Adrenal gland (tissue), 12 donors: ENCODE measurements around the gene RSKR. TPM values are rescaled to one million over a fixed set of nuclear protein-coding genes. Genes with fewer than 3 reads are reported as not detected.
A peak's percentile ranks its signal among the peaks of the same experiment; 100 is the strongest.

Experiments used
- DNase-seq, 7 donors: peaks; one replicate each; pipeline ENCODE4 v3.0.0-alpha.2; 2019 to 2020
- H3K27ac ChIP-seq, 5 donors: fragments of 200-600 bp; sonication (generic) in 4 of 5; 1 replicate in 3 of 5; 2 replicates in 2 of 5; pipeline versions ENCODE4 v1.5.1 to v1.8.0; 2016 to 2020; ENCODE audit warnings: mild to moderate bottlenecking in 1 of 5
- H3K27me3 ChIP-seq: fragments of 200-600 bp; 2 replicates; pipeline ENCODE4 v1.8.0; 2021
- H3K36me3 ChIP-seq, 2 donors: fragments of 200-600 bp; replicated peaks in 1 of 2; 1 replicate in 1 of 2; 2 replicates in 1 of 2; pipeline versions ENCODE4 v1.5.1 to v1.8.0; 2018 to 2022
- H3K4me1 ChIP-seq, 2 donors: fragments of 200-600 bp; replicated peaks in 1 of 2; 1 replicate in 1 of 2; 2 replicates in 1 of 2; pipeline versions ENCODE4 v1.5.1 to v1.8.0; 2018 to 2021
- H3K4me3 ChIP-seq, 4 donors: fragments of 200-600 bp; sonication (generic) in 3 of 4; one replicate each; pipeline ENCODE4 v1.5.1; 2016 to 2018
- H3K9me3 ChIP-seq, 3 donors: fragments of 200-600 bp; sonication (generic) in 1 of 3; replicated peaks in 1 of 3; 1 replicate in 2 of 3; 2 replicates in 1 of 3; pipeline versions ENCODE4 v1.5.1 to v1.8.0; 2016 to 2021
- CTCF ChIP-seq, 6 experiments: fragments of 450-650 bp in 4 of 6; fragments of 200-600 bp in 2 of 6; sonication (generic) in 1 of 6; IDR thresholded peaks; 1 replicate in 5 of 6; 2 replicates in 1 of 6; pipeline versions ENCODE4 v1.5.1 to v1.8.0; 2016 to 2021; ENCODE audit warnings: antibody characterized with exemption in 6 of 6, mild to moderate bottlenecking in 2 of 6, moderate library complexity in 1 of 6
- POLR2A ChIP-seq, 2 donors: fragments of 450-650 bp; IDR thresholded peaks; one replicate each; pipeline ENCODE4 v1.6.1; 2017; ENCODE audit warnings: antibody characterized with exemption in 2 of 2, mild to moderate bottlenecking in 2 of 2, moderate library complexity in 1 of 2
- WGBS, 4 donors: extraction: QIAGEN DNeasy Blood & Tissue Kit in 2 of 4; methylation state at CpG; one replicate each; pipeline versions ENCODE4 v1.1.5 to v1.1.7; 2013 to 2017; 5-methylcytosine and 5-hydroxymethylcytosine counted together
- intact Hi-C, 2 donors: fragments of 100-400 bp; cut with DNase I; formaldehyde crosslinking; loops; one replicate each; pipeline versions ENCODE4 v1.14.1 to v1.15.0; 2022 to 2023
- polyA plus RNA-seq, 3 donors: library from polyadenylated mRNA; stranded (reverse); fragments of 200-250 nt in 2 of 3; fragments of 350-450 nt in 1 of 3; fragmentation: Illumina TruSeq in 1 of 3; extraction: RNeasy Lipid Tissue Mini Kit (QIAGEN cat#74804) in 1 of 3; gene quantifications; one replicate each; pipeline ENCODE4 v1.2.3, GENCODE V29; 2013 to 2014
- total RNA-seq, 9 donors: library from RNA; depleted of rRNA in 4 of 9; stranded (reverse); fragments of >200 nt in 4 of 9; fragments of 120-200 nt in 1 of 9; fragmentation: NEBNext Ultra II Directional in 1 of 9; extraction: Animal tissue kit (Norgen Biotek cat#: 25700) in 1 of 9; gene quantifications; one replicate each; pipeline versions ENCODE4 v1.1.0 to v1.2.4, GENCODE V29; 2013 to 2023
- donor health status: healthy with polysubstance abuse.
- donor health status: Bipolar disorder and iron deficiency.
- donor health status: DM: yes; HTN: yes; CAD: no.
- donor health status: DM: no; HTN: no; CAD: no.
- donor health status: DM: no; HTN: no; CAD: no.
- donor health status: DM: yes; HTN: yes; CAD: no.

RSKR gene
- total and polyA plus RNA-seq, 12 donors = 1.1 to 12.3 (median 5.1) TPM

DNA sequence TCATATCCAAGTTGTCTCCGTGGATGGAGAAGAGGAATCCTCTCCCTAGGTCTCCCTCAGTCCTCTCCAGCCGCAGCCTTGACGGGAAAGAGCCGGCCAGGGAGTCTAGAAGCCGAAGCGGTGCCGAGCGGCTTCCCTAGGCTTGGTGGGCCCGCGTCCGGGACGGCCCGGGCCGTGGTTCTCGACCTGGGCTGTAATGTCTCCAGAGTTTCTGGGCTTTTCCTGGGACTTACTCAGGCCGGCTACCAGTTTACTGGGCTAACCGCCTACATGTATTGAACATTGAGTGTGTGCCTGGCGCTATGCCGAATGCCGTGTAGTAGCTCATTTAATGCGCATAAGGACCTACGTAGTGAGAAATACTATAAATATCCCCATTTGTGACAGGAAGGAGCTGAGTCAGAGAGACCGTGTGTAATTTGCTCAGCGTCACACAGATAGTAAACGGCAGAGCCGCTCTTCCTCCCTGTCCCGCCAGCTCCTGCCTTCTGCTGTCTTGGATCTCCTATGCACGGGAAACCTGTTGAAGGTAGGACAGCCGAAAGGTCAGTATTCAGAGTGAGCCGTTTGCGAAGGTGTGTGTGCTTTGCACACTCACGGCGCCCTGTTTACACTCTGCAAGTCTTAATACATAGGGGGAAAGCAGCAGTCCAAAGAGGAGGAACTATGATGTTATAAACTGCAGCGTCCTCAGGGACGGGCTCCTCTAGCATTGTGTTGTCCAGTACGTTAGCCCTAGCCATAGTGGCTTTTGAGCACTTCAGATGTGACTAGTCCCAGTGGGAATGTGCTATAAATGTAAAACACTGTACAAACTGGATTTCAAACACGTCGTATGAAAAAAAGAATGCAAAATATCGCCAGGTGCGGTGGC lies 14.4 kb downstream of the RSKR start:
- peak overlapping the region in 3 of 4 donors; percentile 54 to 58 (median 56) for H3K4me3 ChIP-seq
- 6 to 15% (median 8%) methylated on average over 25 to 40 of the region's 40 CpGs for WGBS, 4 donors
- H3K4me1 ChIP-seq = peaks cover 0 to 19% of the 10 kb centered on the region in 2 donors
- intact Hi-C loops = no loop called here
- peak; percentile 67 to 91 (median 80) for DNase-seq
- no peaks in the 10 kb centered on the region for H3K9me3 ChIP-seq
- no peaks in the 10 kb centered on the region for H3K36me3 ChIP-seq
- peak overlapping the region; percentile 90 to 98 (median 93) for H3K27ac ChIP-seq
- TF ChIP-seq POLR2A (IDR thresholded peaks at IDR 0.05) (peak; percentile 3 to 19), CTCF (IDR thresholded peaks at IDR 0.05) (no peak)
- H3K27me3 ChIP-seq = no peaks in the 10 kb centered on the region

DNA sequence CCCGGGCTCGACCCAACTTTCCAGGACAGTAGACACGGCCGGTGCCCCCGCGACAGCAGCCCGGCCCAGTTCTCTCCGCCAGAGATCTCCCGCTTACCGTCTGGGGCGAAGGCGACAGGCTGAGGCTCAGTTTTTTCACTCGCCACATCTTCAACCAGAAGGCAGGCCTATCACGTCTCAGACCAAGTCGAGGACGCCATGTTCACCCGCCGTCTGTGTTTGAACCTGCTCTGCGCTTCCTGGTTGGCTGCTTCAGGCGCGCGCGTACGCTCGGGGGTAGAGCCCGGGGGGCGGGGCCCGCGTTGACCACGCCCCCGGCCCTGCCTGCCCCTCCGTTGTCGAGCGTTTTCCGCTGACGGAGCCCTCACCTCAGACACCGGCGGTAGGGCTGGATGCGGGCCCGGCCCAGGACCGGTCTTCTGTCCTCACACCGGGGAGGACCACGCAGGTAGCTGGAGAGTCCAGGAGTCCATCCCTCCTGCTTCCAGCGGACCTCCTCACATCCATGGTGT lies 15.1 kb downstream of the RSKR start, which contains the start of gene SPAG5:
TSS of gene SPAG5 (minus strand) at position 227 of the 512 bp plus-strand sequence. CDS start at position 148, 79 bp downstream.
- intact Hi-C loops = no loop called here
- 0 to 2% (median 1%) methylated on average over 8 to 44 of the region's 44 CpGs; no CpG with 5 or more reads in 1 of the 4 donors for WGBS, 4 donors

GRCh38 chr17:28598389-28598788 lies 15.6 kb downstream of the RSKR start:
- Histone ChIP-seq H3K27ac (peak overlapping the region in 2 of 5 donors; percentile 92 to 98), H3K4me3 (peak overlapping the region in 2 of 4 donors; percentile 56 to 58), H3K27me3 (no peaks in the 10 kb centered on the region), H3K36me3 (no peaks in the 10 kb centered on the region), H3K4me1 (peaks cover 0 to 19% of the 10 kb centered on the region in 2 donors), H3K9me3 (no peaks in the 10 kb centered on the region)
- peak in 1 of 7 donors; percentile 28 for DNase-seq
- TF ChIP-seq POLR2A (IDR thresholded peaks at IDR 0.05) (no peak), CTCF (IDR thresholded peaks at IDR 0.05) (no peak)
- intact Hi-C loops = no loop called here
- WGBS, 4 donors = 3 to 8% (median 5%) methylated on average over 10 to 17 of the region's 17 CpGs

More for the DNA sequence above, 15.1 kb downstream of the RSKR start, which contains the start of gene SPAG5:
- peak within 1 kb of the TSS; percentile 90 to 98 (median 93) for H3K27ac ChIP-seq
- H3K4me3 ChIP-seq = peak within 1 kb of the TSS in 3 of 4 donors; percentile 54 to 58 (median 56)
- peak; percentile 92 to 97 (median 94) for DNase-seq
- H3K9me3 ChIP-seq = no peaks in the 10 kb centered on the region
- no peaks in the 10 kb centered on the region for H3K36me3 ChIP-seq
- TF ChIP-seq POLR2A (IDR thresholded peaks at IDR 0.05) = peak; percentile 87 to 92
- TF ChIP-seq CTCF (IDR thresholded peaks at IDR 0.05) = no peak
- no peaks in the 10 kb centered on the region for H3K27me3 ChIP-seq
- peaks cover 0 to 19% of the 10 kb centered on the region in 2 donors for H3K4me1 ChIP-seq
